IMR-90 (cell line): ENCODE results near the gene PHLDB1. TPM values are rescaled to one million over a fixed set of nuclear protein-coding genes. Genes with fewer than 3 reads are reported as not detected.

Source experiments
- ATAC-seq: fragments of 200-7000 bp; cut with Tn5 transposase; 2 replicates; pipeline ENCODE4 v1.9.1; 2020; ENCODE audit warnings: low read depth, mild to moderate bottlenecking, moderate library complexity
- BruUV-seq: library from RNA; stranded (reverse); fragments of 400-500 nt; replicated peaks from 2 replicates; lab custom pipeline; 2021; lab: Mats Ljungman, UMichigan
- CTCF ChIA-PET: fragments of 300-600 bp; formaldehyde crosslinking; extraction: SDS; loops from one replicate; lab custom pipeline; 2021; ENCODE audit warnings: antibody characterized with exemption; lab: Yijun Ruan, JAX
- POLR2A ChIA-PET: fragments of 300-600 bp; sonication (Branson Sonifier 250); formaldehyde crosslinking; loops from one replicate; lab custom pipeline; 2022; ENCODE audit warnings: antibody characterized with exemption; ENCODE audit not compliant: unreplicated experiment; lab: Charles Lee
- DNase-seq: peaks from one replicate; pipeline ENCODE4 v3.0.0; 2013
- H2AFZ ChIP-seq: replicated peaks from 2 replicates; pipeline ENCODE3; 2013; ENCODE audit warnings: low read length, mild to moderate bottlenecking; ENCODE audit not compliant: poor library complexity
- H2AK5ac ChIP-seq: 2 replicates; pipeline ENCODE4 v1.6.1; 2013; ENCODE audit warnings: low read depth, low read length, inconsistent platforms
- H2AK9ac ChIP-seq: replicated peaks from 2 replicates; pipeline ENCODE3; 2013; ENCODE audit warnings: mild to moderate bottlenecking, low read depth, low read length, moderate library complexity; ENCODE audit not compliant: poor library complexity
- H2BK120ac ChIP-seq: 2 replicates; pipeline ENCODE4 v1.6.1; 2013; ENCODE audit warnings: low read depth, low read length, inconsistent platforms
- H2BK15ac ChIP-seq: 3 replicates; pipeline ENCODE4 v1.6.1; 2013; ENCODE audit warnings: low read depth, low read length, inconsistent platforms
- H2BK20ac ChIP-seq: 2 replicates; pipeline ENCODE4 v1.6.1; 2013; ENCODE audit warnings: low read depth, mild to moderate bottlenecking, inconsistent platforms, low read length, moderate library complexity
- H2BK5ac ChIP-seq: 2 replicates; pipeline ENCODE4 v1.6.1; 2013; ENCODE audit warnings: mild to moderate bottlenecking, low read depth, low read length, inconsistent platforms; ENCODE audit not compliant: poor library complexity, severe bottlenecking
- H3K14ac ChIP-seq: replicated peaks from 2 replicates; pipeline ENCODE4 v1.6.1; 2013; ENCODE audit warnings: low read depth, low read length, inconsistent platforms
- H3K18ac ChIP-seq: 2 replicates; pipeline ENCODE4 v1.6.1; 2013; ENCODE audit warnings: low read depth, low read length, control low read depth
- H3K23ac ChIP-seq: 2 replicates; pipeline ENCODE4 v1.6.1; 2013; ENCODE audit warnings: low read depth, low read length, inconsistent platforms
- H3K27ac ChIP-seq: 2 replicates; pipeline ENCODE4 v1.5.1; 2013; ENCODE audit warnings: mild to moderate bottlenecking, control low read depth, low read length; ENCODE audit not compliant: insufficient read depth
- H3K27me3 ChIP-seq: 2 replicates; pipeline ENCODE4 v1.6.1; 2013; ENCODE audit warnings: low read length; ENCODE audit not compliant: control insufficient read depth, insufficient read depth
- H3K36me3 ChIP-seq: 2 replicates; pipeline ENCODE4 v1.6.1; 2013; ENCODE audit warnings: low read length, mixed read lengths; ENCODE audit not compliant: control insufficient read depth, insufficient read depth
- H3K4ac ChIP-seq: 2 replicates; pipeline ENCODE4 v1.6.1; 2013; ENCODE audit warnings: low read depth, low read length, inconsistent platforms
- H3K4me1 ChIP-seq: 2 replicates; pipeline ENCODE4 v1.6.1; 2013; ENCODE audit warnings: low read length, mixed read lengths; ENCODE audit not compliant: control insufficient read depth, insufficient read depth
- H3K4me2 ChIP-seq: 2 replicates; pipeline ENCODE4 v1.6.1; 2013; ENCODE audit warnings: low read depth, mild to moderate bottlenecking, control low read depth, low read length, moderate library complexity
- H3K4me3 ChIP-seq: 2 replicates; pipeline ENCODE4 v1.5.1; 2013; ENCODE audit warnings: low read depth, mild to moderate bottlenecking, control low read depth, low read length, moderate library complexity; ENCODE audit not compliant: insufficient read depth
- H3K56ac ChIP-seq: 2 replicates; pipeline ENCODE4 v1.6.1; 2013; ENCODE audit warnings: low read length, inconsistent platforms; ENCODE audit not compliant: insufficient read depth; ENCODE audit errors: extremely low read depth
- H3K79me1 ChIP-seq, 2 experiments: 2 replicates each; pipeline ENCODE4 v1.6.1; 2013; ENCODE audit warnings: low read length in 2 of 2, inconsistent platforms in 1 of 2, low read depth in 1 of 2
- H3K9ac ChIP-seq: 2 replicates; pipeline ENCODE4 v1.6.1; 2013; ENCODE audit warnings: low read depth, low read length, control low read depth
- H3K9me1 ChIP-seq: 2 replicates; pipeline ENCODE4 v1.6.1; 2013; ENCODE audit warnings: low read length, inconsistent platforms; ENCODE audit not compliant: insufficient read depth
- H3K9me3 ChIP-seq: 2 replicates; pipeline ENCODE4 v1.6.1; 2013; ENCODE audit warnings: low read length; ENCODE audit not compliant: control insufficient read depth, insufficient read depth
- H4K20me1 ChIP-seq: 2 replicates; pipeline ENCODE4 v1.6.1; 2013; ENCODE audit warnings: low read length, inconsistent platforms; ENCODE audit not compliant: insufficient read depth
- H4K5ac ChIP-seq: 2 replicates; pipeline ENCODE4 v1.6.1; 2013; ENCODE audit warnings: mild to moderate bottlenecking, low read depth, low read length, control low read depth
- H4K8ac ChIP-seq, 2 experiments: 2 replicates each; pipeline ENCODE4 v1.6.1; 2013; ENCODE audit warnings: low read depth in 2 of 2, low read length in 2 of 2, control low read depth in 1 of 2, inconsistent platforms in 1 of 2
- H4K91ac ChIP-seq: 2 replicates; pipeline ENCODE4 v1.6.1; 2013; ENCODE audit warnings: low read depth, low read length, inconsistent platforms; ENCODE audit not compliant: insufficient read depth
- BHLHE40 ChIP-seq: fragments of 150-350 bp; IDR thresholded peaks from 2 replicates; pipeline ENCODE4 v1.6.1; 2016; ENCODE audit warnings: mild to moderate bottlenecking, low read depth, low read length
- CEBPB ChIP-seq: IDR thresholded peaks from 2 replicates; pipeline ENCODE4 v1.6.1; 2012; ENCODE audit warnings: low read depth, low read length, improper control_type of control experiment
- CHD1 ChIP-seq: IDR thresholded peaks from 2 replicates; pipeline ENCODE4 v1.6.1; 2012; ENCODE audit warnings: low read depth, low read length, improper control_type of control experiment
- FOS ChIP-seq: fragments of 150-350 bp; IDR thresholded peaks from 2 replicates; pipeline ENCODE4 v1.6.1; 2016; ENCODE audit warnings: low read depth, low read length
- MAFK ChIP-seq: IDR thresholded peaks from 2 replicates; pipeline ENCODE4 v1.6.1; 2012; ENCODE audit warnings: low read depth, low read length, improper control_type of control experiment
- MAZ ChIP-seq: IDR thresholded peaks from 2 replicates; pipeline ENCODE4 v1.6.1; 2012; ENCODE audit warnings: low read depth, mild to moderate bottlenecking, low read length, improper control_type of control experiment, moderate library complexity, borderline replicate concordance
- MXI1 ChIP-seq: IDR thresholded peaks from 2 replicates; pipeline ENCODE4 v1.6.1; 2012; ENCODE audit warnings: low read depth, mild to moderate bottlenecking, low read length, moderate library complexity, borderline replicate concordance
- NFE2L2 ChIP-seq: fragments of 150-350 bp; IDR thresholded peaks from 2 replicates; pipeline ENCODE4 v1.6.1; 2016; ENCODE audit warnings: low read depth, mild to moderate bottlenecking, low read length
- POLR2A ChIP-seq: IDR thresholded peaks from 2 replicates; pipeline ENCODE4 v1.6.1; 2012; ENCODE audit warnings: mild to moderate bottlenecking, low read depth, low read length
- RAD21 ChIP-seq: IDR thresholded peaks from 2 replicates; pipeline ENCODE4 v1.6.1; 2012; ENCODE audit warnings: low read length, improper control_type of control experiment
- RCOR1 ChIP-seq: IDR thresholded peaks from 2 replicates; pipeline ENCODE4 v1.6.1; 2012; ENCODE audit warnings: mild to moderate bottlenecking, low read length, improper control_type of control experiment; ENCODE audit not compliant: insufficient replicate concordance
- RFX5 ChIP-seq: IDR thresholded peaks from 2 replicates; pipeline ENCODE4 v1.8.0; 2012; ENCODE audit warnings: low read depth, mild to moderate bottlenecking, low read length, moderate library complexity
- SMC3 ChIP-seq: fragments of 150-350 bp; IDR thresholded peaks from 2 replicates; pipeline ENCODE4 v1.6.1; 2016; ENCODE audit warnings: low read depth, mild to moderate bottlenecking, antibody characterized with exemption, low read length, moderate library complexity
- WGBS, 2 experiments: methylation state at CpG; one replicate each; pipeline versions ENCODE4 v1.1.5 to v1.1.7; 2013; ENCODE audit warnings: missing lambda C conversion rate in 2 of 2; ENCODE audit not compliant: insufficient read length in 1 of 2; ENCODE audit errors: extremely low coverage in 2 of 2; 5-methylcytosine and 5-hydroxymethylcytosine counted together
- dilution Hi-C: fragments of 300-500 bp; cut with HindIII; formaldehyde crosslinking; loops from one replicate; pipeline ENCODE4 v1.14.3; 2018; ENCODE audit warnings: low sequenced_read_pairs; ENCODE audit not compliant: unreplicated experiment
- in situ Hi-C: fragments of 300-500 bp; cut with MboI; formaldehyde crosslinking; loops from 3 replicates; pipeline ENCODE4 v1.14.3; 2019; ENCODE audit warnings: low sequenced_read_pairs, inconsistent platforms, mixed read lengths
- intact Hi-C: fragments of 100-400 bp; cut with micrococcal nuclease; formaldehyde crosslinking; loops from 2 replicates; pipeline ENCODE4 v1.10.0; 2022
- polyA plus RNA-seq, 3 experiments: library from polyadenylated mRNA; depleted of rRNA; stranded (reverse); fragments of >200 nt; gene quantifications; 2 replicates each; pipeline ENCODE4 v1.2.3, GENCODE V29; 2012; ENCODE audit warnings: low replicate concordance in 1 of 3
- total RNA-seq: library from RNA; depleted of rRNA; stranded (reverse); fragments of >200 nt; gene quantifications from 2 replicates; pipeline ENCODE4 v1.2.3, GENCODE V29; 2012
- TF ChIP-seq, protein P1 (sequence below): fragments of 150-350 bp; IDR thresholded peaks from 2 replicates; pipeline ENCODE4 v1.6.1; 2016; ENCODE audit warnings: low read depth, mild to moderate bottlenecking, low read length, moderate library complexity, borderline replicate concordance
- TF ChIP-seq, protein P2 (sequence below): conservative IDR thresholded peaks from 2 replicates; pipeline ENCODE4 v1.5.1; 2012; ENCODE audit warnings: mild to moderate bottlenecking, low read depth, low read length, improper control_type of control experiment
- TF ChIP-seq, protein P3 (sequence below): fragments of 150-350 bp; IDR thresholded peaks from 2 replicates; pipeline ENCODE4 v1.6.1; 2017; ENCODE audit warnings: mild to moderate bottlenecking, antibody characterized with exemption, low read length, low read depth

The PHLDB1 gene
- total and polyA plus RNA-seq, 2 of the 4 experiments (the other 2 are of a cell fraction), result 40.0 to 90.4 TPM

DNA sequence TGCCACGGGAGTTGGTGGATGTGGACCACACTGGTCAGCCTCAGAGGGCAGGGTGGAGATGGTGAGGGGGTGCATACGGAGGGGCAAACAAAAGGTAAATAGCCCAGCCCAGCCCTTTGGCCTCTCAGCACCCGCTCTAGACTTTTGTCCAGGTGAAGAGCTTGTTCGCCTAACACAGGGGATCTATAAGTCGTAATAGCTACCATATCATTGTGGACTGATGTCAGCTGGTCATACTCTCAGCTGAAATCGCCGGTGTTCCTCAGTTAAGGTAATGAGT lies 99.1 kb downstream of the PHLDB1 start:
- no peak overlapping the region for H3K4me3 ChIP-seq
- no peak overlapping the region for H2AFZ ChIP-seq
- dilution Hi-C loops (no loop called here), in situ Hi-C loops (no loop called here), intact Hi-C loops (no loop called here)
- no peak overlapping the region for H2AK9ac ChIP-seq
- H3K79me1 ChIP-seq, result no peaks in the 10 kb centered on the region
- H3K14ac ChIP-seq, result no peak overlapping the region
- H3K4me1 ChIP-seq, result no peaks in the 10 kb centered on the region
- no peak for TF ChIP-seq CHD1
- TF ChIP-seq, protein P1, sequence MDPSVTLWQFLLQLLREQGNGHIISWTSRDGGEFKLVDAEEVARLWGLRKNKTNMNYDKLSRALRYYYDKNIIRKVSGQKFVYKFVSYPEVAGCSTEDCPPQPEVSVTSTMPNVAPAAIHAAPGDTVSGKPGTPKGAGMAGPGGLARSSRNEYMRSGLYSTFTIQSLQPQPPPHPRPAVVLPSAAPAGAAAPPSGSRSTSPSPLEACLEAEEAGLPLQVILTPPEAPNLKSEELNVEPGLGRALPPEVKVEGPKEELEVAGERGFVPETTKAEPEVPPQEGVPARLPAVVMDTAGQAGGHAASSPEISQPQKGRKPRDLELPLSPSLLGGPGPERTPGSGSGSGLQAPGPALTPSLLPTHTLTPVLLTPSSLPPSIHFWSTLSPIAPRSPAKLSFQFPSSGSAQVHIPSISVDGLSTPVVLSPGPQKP, result no peak
- no peak for TF ChIP-seq MAFK
- TF ChIP-seq CEBPB, result no peak
- no peak for TF ChIP-seq NFE2L2
- TF ChIP-seq FOS, result no peak
- TF ChIP-seq RAD21, result no peak
- TF ChIP-seq, protein P2, sequence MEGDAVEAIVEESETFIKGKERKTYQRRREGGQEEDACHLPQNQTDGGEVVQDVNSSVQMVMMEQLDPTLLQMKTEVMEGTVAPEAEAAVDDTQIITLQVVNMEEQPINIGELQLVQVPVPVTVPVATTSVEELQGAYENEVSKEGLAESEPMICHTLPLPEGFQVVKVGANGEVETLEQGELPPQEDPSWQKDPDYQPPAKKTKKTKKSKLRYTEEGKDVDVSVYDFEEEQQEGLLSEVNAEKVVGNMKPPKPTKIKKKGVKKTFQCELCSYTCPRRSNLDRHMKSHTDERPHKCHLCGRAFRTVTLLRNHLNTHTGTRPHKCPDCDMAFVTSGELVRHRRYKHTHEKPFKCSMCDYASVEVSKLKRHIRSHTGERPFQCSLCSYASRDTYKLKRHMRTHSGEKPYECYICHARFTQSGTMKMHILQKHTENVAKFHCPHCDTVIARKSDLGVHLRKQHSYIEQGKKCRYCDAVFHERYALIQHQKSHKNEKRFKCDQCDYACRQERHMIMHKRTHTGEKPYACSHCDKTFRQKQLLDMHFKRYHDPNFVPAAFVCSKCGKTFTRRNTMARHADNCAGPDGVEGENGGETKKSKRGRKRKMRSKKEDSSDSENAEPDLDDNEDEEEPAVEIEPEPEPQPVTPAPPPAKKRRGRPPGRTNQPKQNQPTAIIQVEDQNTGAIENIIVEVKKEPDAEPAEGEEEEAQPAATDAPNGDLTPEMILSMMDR, result no peak
- TF ChIP-seq, protein P3, sequence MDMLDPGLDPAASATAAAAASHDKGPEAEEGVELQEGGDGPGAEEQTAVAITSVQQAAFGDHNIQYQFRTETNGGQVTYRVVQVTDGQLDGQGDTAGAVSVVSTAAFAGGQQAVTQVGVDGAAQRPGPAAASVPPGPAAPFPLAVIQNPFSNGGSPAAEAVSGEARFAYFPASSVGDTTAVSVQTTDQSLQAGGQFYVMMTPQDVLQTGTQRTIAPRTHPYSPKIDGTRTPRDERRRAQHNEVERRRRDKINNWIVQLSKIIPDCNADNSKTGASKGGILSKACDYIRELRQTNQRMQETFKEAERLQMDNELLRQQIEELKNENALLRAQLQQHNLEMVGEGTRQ, result no peak
- no peak for TF ChIP-seq RFX5
- no peak for TF ChIP-seq MXI1
- no peak for TF ChIP-seq MAZ
- TF ChIP-seq SMC3, result no peak
- TF ChIP-seq RCOR1, result no peak
- TF ChIP-seq BHLHE40, result no peak
- TF ChIP-seq POLR2A, result no peak
- H3K56ac ChIP-seq, result no peak overlapping the region
- H4K8ac ChIP-seq, result no peak overlapping the region
- no peak overlapping the region for H3K23ac ChIP-seq
- CTCF ChIA-PET, result no interaction called here
- H2BK15ac ChIP-seq, result no peak overlapping the region
- no peaks in the 10 kb centered on the region for H3K9me1 ChIP-seq
- H3K18ac ChIP-seq, result no peak overlapping the region
- no peaks in the 10 kb centered on the region for H4K20me1 ChIP-seq
- no peak overlapping the region for H4K5ac ChIP-seq
- no peak for DNase-seq
- no TSS peak for BruUV-seq
- H2BK5ac ChIP-seq, result no peak overlapping the region
- no peak overlapping the region for H2BK120ac ChIP-seq
- no peak for ATAC-seq
- H3K27ac ChIP-seq, result no peak overlapping the region
- POLR2A ChIA-PET, result interaction anchor here (0.5 kb wide), 1 partner anchor 379 kb away, joined by 3 read pairs; no protein-coding TSS in a partner anchor
- no peak overlapping the region for H2AK5ac ChIP-seq
- H4K91ac ChIP-seq, result no peak overlapping the region
- H3K9ac ChIP-seq, result no peak overlapping the region
- peaks cover 29% of the 10 kb centered on the region for H3K27me3 ChIP-seq
- H3K9me3 ChIP-seq, result no peaks in the 10 kb centered on the region
- 92% methylated on average over 5 of the region's 7 CpGs; no CpG with 5 or more reads in 1 of the 2 experiments for WGBS, 2 experiments
- no peak overlapping the region for H3K4ac ChIP-seq
- H3K4me2 ChIP-seq, result no peak overlapping the region
- no peak overlapping the region for H2BK20ac ChIP-seq
- no peaks in the 10 kb centered on the region for H3K36me3 ChIP-seq
